Activated T-cell treated with anti-CD3 and anti-CD28 coated beads, Interleukin-2, amount 50 U/mL, for 72 hours (primary cell): ENCODE data around the gene SLC43A1. TPM values are rescaled to one million over a fixed set of nuclear protein-coding genes. Genes with fewer than 3 reads are reported as not detected.

Experiments
- total RNA-seq, 2 donors: library from RNA; stranded (reverse); gene quantifications; one replicate each; pipeline ENCODE4 v1.2.3, GENCODE V29; 2022

The SLC43A1 gene
- total RNA-seq, 2 donors from 2014 or later, result 43.6 to 53.9 TPM

Other genes starting within 250 kb of the SLC43A1 start
- gene TNKS1BP1, start 190.8 kb downstream of the SLC43A1 start, total RNA-seq, result 10 to 100 TPM; 16.9 to 23.8 TPM
- 100 to 1,000 TPM; 213 to 254 TPM for gene SSRP1, start 179.8 kb downstream of the SLC43A1 start, total RNA-seq
- not detected for gene P2RX3, start 177.3 kb downstream of the SLC43A1 start, total RNA-seq
- not detected for gene PRG3, start 134.6 kb downstream of the SLC43A1 start, total RNA-seq
- gene PRG2, start 125.1 kb downstream of the SLC43A1 start, total RNA-seq, result 1 to 10 TPM; 3.9 to 5.2 TPM
- gene SLC43A3, start 88.6 kb downstream of the SLC43A1 start, total RNA-seq, result 100 to 1,000 TPM; 159 to 169 TPM
- 1 to 10 TPM in 1 of 2 donors, under 1 TPM in 1; 0.97 to 1.1 TPM for gene RTN4RL2, start 55.2 kb downstream of the SLC43A1 start, total RNA-seq
- gene TIMM10, start 15.1 kb upstream of the SLC43A1 start, total RNA-seq, result 100 to 1,000 TPM; 106 to 107 TPM
- gene SMTNL1, start 21.9 kb upstream of the SLC43A1 start, total RNA-seq, result not detected
- 100 to 1,000 TPM; 144 to 180 TPM for gene UBE2L6, start 52.0 kb upstream of the SLC43A1 start, total RNA-seq
- not detected for gene SERPING1, start 82.0 kb upstream of the SLC43A1 start, total RNA-seq
- gene YPEL4, start 134.2 kb upstream of the SLC43A1 start, total RNA-seq, result 1 to 10 TPM; 1.1 to 1.3 TPM
- 10 to 100 TPM; 15.1 to 16.1 TPM for gene CLP1, start 142.1 kb upstream of the SLC43A1 start, total RNA-seq
- gene ZDHHC5, start 152.4 kb upstream of the SLC43A1 start, total RNA-seq, result 10 to 100 TPM; 62.8 to 62.9 TPM
- 10 to 100 TPM; 19.8 to 20.0 TPM for gene MED19, start 196.5 kb upstream of the SLC43A1 start, total RNA-seq
- 10 to 100 TPM; 54.2 to 69.8 TPM for gene TMX2, start 196.9 kb upstream of the SLC43A1 start, total RNA-seq
- 100 to 1,000 TPM; 147 to 162 TPM for gene SELENOH, start 225.8 kb upstream of the SLC43A1 start, total RNA-seq
- gene BTBD18, start 236.1 kb upstream of the SLC43A1 start, total RNA-seq, result not detected
- 10 to 100 TPM in 1 of 2 donors, 1 to 10 TPM in 1; 6.3 to 10.6 TPM for gene CTNND1, start 246.1 kb upstream of the SLC43A1 start, total RNA-seq